ENCODE measurements around the gene WASHC2A.
A peak's percentile ranks its signal among the peaks of the same experiment; 100 is the strongest.
"Not testable (repeated sequence)": the region's sequence is repeated elsewhere in the genome, so short reads cannot be mapped to it uniquely, and the experiment has no call there.

The WASHC2A gene

GRCh38 chr10:50075139-50075538 lies 7.4 kb downstream of the WASHC2A start:
- not testable (repeated sequence) for DNase-seq

- DNase-seq = not testable (repeated sequence)
Observed at GRCh38 chr10:50075544-50075943, 7.8 kb downstream of the WASHC2A start.

GRCh38 chr10:50091304-50091703 lies 23.6 kb downstream of the WASHC2A start:
- DNase-seq = not testable (repeated sequence)

GRCh38 chr10:50092928-50093327 lies 25.2 kb downstream of the WASHC2A start:
- not testable (repeated sequence) for DNase-seq

- not testable (repeated sequence) for DNase-seq
Observed at GRCh38 chr10:50094630-50095029, 26.9 kb downstream of the WASHC2A start.

- DNase-seq = not testable (repeated sequence)
Observed at GRCh38 chr10:50095402-50095801, 27.6 kb downstream of the WASHC2A start.

GRCh38 chr10:50096722-50097121 lies 29.0 kb downstream of the WASHC2A start:
- DNase-seq = not testable (repeated sequence)

GRCh38 chr10:50098645-50099044 lies 30.9 kb downstream of the WASHC2A start:
- not testable (repeated sequence) for DNase-seq

GRCh38 chr10:50101139-50101582 lies 33.4 kb downstream of the WASHC2A start:
- DNase-seq = not testable (repeated sequence)

GRCh38 chr10:50101747-50102146 lies 34.0 kb downstream of the WASHC2A start:
- not testable (repeated sequence) for DNase-seq

GRCh38 chr10:50102267-50102666 lies 34.5 kb downstream of the WASHC2A start:
- not testable (repeated sequence) for DNase-seq

GRCh38 chr10:50108999-50109698 lies 41.4 kb downstream of the WASHC2A start:
- not testable (repeated sequence) for DNase-seq

- not testable (repeated sequence) for DNase-seq
Observed at GRCh38 chr10:50112419-50113112, 44.8 kb downstream of the WASHC2A start.

GRCh38 chr10:50126765-50127164 lies 59.0 kb downstream of the WASHC2A start:
- not testable (repeated sequence) for DNase-seq

GRCh38 chr10:50127770-50128292 lies 60.1 kb downstream of the WASHC2A start:
- DNase-seq = not testable (repeated sequence)

GRCh38 chr10:50131245-50131965 lies 63.7 kb downstream of the WASHC2A start:
- not testable (repeated sequence) for DNase-seq

- DNase-seq = peak; percentile 27
Observed at GRCh38 chr10:50132322-50132721, 64.6 kb downstream of the WASHC2A start.

GRCh38 chr10:50132841-50133240 lies 65.1 kb downstream of the WASHC2A start:
- not testable (repeated sequence) for DNase-seq

GRCh38 chr10:50143512-50144174 lies 75.9 kb downstream of the WASHC2A start:
- not testable (repeated sequence) for DNase-seq

- DNase-seq = not testable (repeated sequence)
Observed at GRCh38 chr10:50145575-50145974, 77.8 kb downstream of the WASHC2A start.

- DNase-seq = no peak
Observed at GRCh38 chr10:50152792-50153272, 85.1 kb downstream of the WASHC2A start.

- not testable (repeated sequence) for DNase-seq
Observed at GRCh38 chr10:50157868-50158267, 90.1 kb downstream of the WASHC2A start.
